Adrenal gland (tissue), 5 donors: ENCODE data around the gene ZNF618.

Experiments used
- CTCF ChIP-seq, 6 experiments: fragments of 450-650 bp in 4 of 6; fragments of 200-600 bp in 2 of 6; sonication (generic) in 1 of 6; IDR thresholded peaks; 1 replicate in 5 of 6; 2 replicates in 1 of 6; pipeline versions ENCODE4 v1.5.1 to v1.8.0; 2016 to 2021; ENCODE audit warnings: antibody characterized with exemption in 6 of 6, mild to moderate bottlenecking in 2 of 6, moderate library complexity in 1 of 6
- POLR2A ChIP-seq, 2 donors: fragments of 450-650 bp; IDR thresholded peaks; one replicate each; pipeline ENCODE4 v1.6.1; 2017; ENCODE audit warnings: antibody characterized with exemption in 2 of 2, mild to moderate bottlenecking in 2 of 2, moderate library complexity in 1 of 2
- donor health status: DM: no; HTN: no; CAD: no.

- TF ChIP-seq POLR2A (IDR thresholded peaks at IDR 0.05): no peak
- no peak for TF ChIP-seq CTCF (IDR thresholded peaks at IDR 0.05)
Observed at GRCh38 chr9:113906411-113907110, 30.5 kb downstream of the ZNF618 start.
